K562 (cell line): ENCODE measurements around the gene E2F2. TPM values are rescaled to one million over a fixed set of nuclear protein-coding genes. Genes with fewer than 3 reads are reported as not detected.

ENCODE experiments used
- ATAC-seq: fragments of 200-7000 bp; cut with Tn5 transposase; 3 replicates; pipeline ENCODE4 v1.9.1; 2020; ENCODE audit warnings: moderate library complexity
- BruUV-seq: library from RNA; stranded (reverse); fragments of 400-500 nt; replicated peaks from 2 replicates; lab custom pipeline; 2021; lab: Mats Ljungman, UMichigan
- CTCF ChIA-PET: fragments of 300-600 bp; formaldehyde crosslinking; extraction: SDS; loops from one replicate; lab custom pipeline; 2021; ENCODE audit warnings: low intra/inter-chr PET ratio; lab: Yijun Ruan, JAX
- POLR2A ChIA-PET: fragments of 300-600, 350-650 bp; sonication (Branson Sonifier 250); formaldehyde crosslinking; extraction: SDS; loops from one replicate; lab custom pipeline; 2021; ENCODE audit warnings: antibody characterized with exemption, inconsistent platforms; lab: Yijun Ruan, JAX
- DNase-seq, 4 experiments: peaks; one replicate each; pipeline versions ENCODE4 v3.0.0 to v3.0.0-alpha.2; 2011 to 2018; ENCODE audit warnings: low spot score in 3 of 4, mixed read lengths in 3 of 4; ENCODE audit errors: extremely low read depth in 1 of 4
- FAIRE-seq: peaks from 2 replicates; lab custom pipeline; 2011; peaks lifted over from hg19 to GRCh38; lab: Jason Lieb, UNC
- H2AFZ ChIP-seq: 2 replicates; pipeline ENCODE4 v1.6.0; 2011; ENCODE audit warnings: low read depth, low read length, control low read depth, inconsistent platforms
- H3K27ac ChIP-seq: fragments of 200-600 bp; 3 replicates; pipeline ENCODE4 v1.8.0; 2011; ENCODE audit warnings: low read depth, mild to moderate bottlenecking, control low read depth, inconsistent platforms, low read length, moderate library complexity, mixed read lengths; ENCODE audit errors: extremely low read depth
- H3K27me3 ChIP-seq, 2 experiments: fragments of 300-600 bp in 1 of 2; 2 replicates in 1 of 2; 3 replicates in 1 of 2; pipeline versions ENCODE4 v1.6.0 to v1.8.0; 2011; ENCODE audit warnings: inconsistent platforms in 2 of 2, low read length in 2 of 2, mild to moderate bottlenecking in 1 of 2, mixed read lengths in 1 of 2, moderate library complexity in 1 of 2; ENCODE audit not compliant: control insufficient read depth in 2 of 2, insufficient read depth in 2 of 2
- H3K36me3 ChIP-seq: fragments of 300-600 bp; 3 replicates; pipeline ENCODE4 v1.8.0; 2011; ENCODE audit warnings: mild to moderate bottlenecking, low read length, inconsistent platforms; ENCODE audit not compliant: control insufficient read depth, insufficient read depth
- H3K4me1 ChIP-seq, 2 experiments: fragments of 200-600 bp in 1 of 2; replicated peaks in 1 of 2; 2 replicates in 1 of 2; 3 replicates in 1 of 2; pipeline versions ENCODE4 v1.5.1 to v1.8.0; 2011; ENCODE audit warnings: inconsistent platforms in 2 of 2, low read length in 2 of 2, mild to moderate bottlenecking in 1 of 2, mixed read lengths in 1 of 2, moderate library complexity in 1 of 2; ENCODE audit not compliant: control insufficient read depth in 2 of 2, insufficient read depth in 2 of 2
- H3K4me2 ChIP-seq: 2 replicates; pipeline ENCODE4 v1.6.1; 2011; ENCODE audit warnings: low read length, control low read depth, inconsistent platforms, mixed read lengths; ENCODE audit not compliant: insufficient read depth
- H3K4me3 ChIP-seq: fragments of 200-600 bp; sonication (generic), shearing (Covaris generic); 2 replicates; pipeline ENCODE4 v1.5.1; 2016; ENCODE audit warnings: control low read depth, inconsistent platforms
- H3K79me2 ChIP-seq: fragments of 200-600 bp; 3 replicates; pipeline ENCODE4 v1.8.0; 2011; ENCODE audit warnings: low read length, inconsistent platforms; ENCODE audit not compliant: control insufficient read depth, insufficient read depth
- H3K9ac ChIP-seq, 2 experiments: 2 replicates each; pipeline versions ENCODE4 v1.6.0 to v1.6.1; 2011; ENCODE audit warnings: low read depth in 2 of 2, low read length in 2 of 2, control low read depth in 1 of 2, inconsistent platforms in 1 of 2, mild to moderate bottlenecking in 1 of 2, mixed read lengths in 1 of 2; ENCODE audit not compliant: insufficient read depth in 1 of 2
- H3K9me1 ChIP-seq: one replicate; pipeline ENCODE4 v1.6.0; 2011; ENCODE audit warnings: inconsistent platforms, mild to moderate bottlenecking, low read length, moderate library complexity; ENCODE audit not compliant: control insufficient read depth, insufficient read depth
- H3K9me3 ChIP-seq: replicated peaks from 2 replicates; pipeline ENCODE4 v1.5.1; 2011; ENCODE audit warnings: low read depth, low read length, inconsistent platforms; ENCODE audit not compliant: control insufficient read depth, insufficient read depth
- H4K20me1 ChIP-seq: replicated peaks from 2 replicates; pipeline ENCODE4 v1.6.1; 2011; ENCODE audit warnings: low read length, inconsistent platforms, mixed read lengths; ENCODE audit not compliant: control insufficient read depth, insufficient read depth
- SRSF1 ChIP-seq: fragments of 200-400 bp; formaldehyde crosslinking; IDR thresholded peaks from 2 replicates; pipeline ENCODE4 v1.6.1; 2017; ENCODE audit warnings: mild to moderate bottlenecking, low read depth, low read length, moderate library complexity
- WGBS: fragments of 100-300 bp; shearing (Covaris generic); methylation state at CpG from one replicate; pipeline ENCODE4 v1.1.6; 2016; ENCODE audit warnings: low coverage, mixed read lengths; ENCODE audit not compliant: insufficient coverage; ENCODE audit errors: missing lambda C conversion rate; 5-methylcytosine and 5-hydroxymethylcytosine counted together
- in situ Hi-C: fragments of 300-500 bp; cut with MboI; formaldehyde crosslinking; loops from 4 replicates; pipeline ENCODE4 v1.15.0; 2018; ENCODE audit warnings: inconsistent platforms, mixed read lengths
- intact Hi-C: fragments of 100-400 bp; cut with micrococcal nuclease; formaldehyde crosslinking; loops from 2 replicates; pipeline ENCODE4 v1.14.2; 2022
- polyA plus RNA-seq, 8 experiments: library from polyadenylated mRNA; depleted of rRNA in 4 of 8; stranded (reverse) in 5 of 8; unstranded in 3 of 8; fragments of >200 nt; fragmentation: Nextera tagmentation in 2 of 8; fragmentation: Illumina TruSeq in 1 of 8; extraction: Ambion mirVana in 2 of 8; extraction: Trizol in 1 of 8; gene quantifications; 2 replicates each; pipeline versions ENCODE4 v1.2.1 to v1.2.3, GENCODE V29; 2011 to 2014; ENCODE audit warnings: inconsistent platforms in 1 of 8, missing spikeins in 1 of 8
- total RNA-seq, 7 experiments: library from RNA; depleted of rRNA in 6 of 7; stranded (reverse); fragments of >200 nt in 6 of 7; fragmentation: Illumina TruSeq in 2 of 7; extraction: Trizol in 2 of 7; gene quantifications; 2 replicates each; pipeline versions ENCODE4 v1.2.1 to v1.2.3, GENCODE V29; 2011 to 2021; ENCODE audit warnings: low replicate concordance in 1 of 7
- TF ChIP-seq, protein P1 (sequence below): sonication (generic); IDR thresholded peaks from 2 replicates; pipeline ENCODE4 v1.6.1; 2016

The E2F2 gene
- total and polyA plus RNA-seq, 9 of the 15 experiments (the other 6 are each of a cell fraction or from before 2014, with no cell fraction given), result 3.1 to 25.3 (median 11.4) TPM

DNA sequence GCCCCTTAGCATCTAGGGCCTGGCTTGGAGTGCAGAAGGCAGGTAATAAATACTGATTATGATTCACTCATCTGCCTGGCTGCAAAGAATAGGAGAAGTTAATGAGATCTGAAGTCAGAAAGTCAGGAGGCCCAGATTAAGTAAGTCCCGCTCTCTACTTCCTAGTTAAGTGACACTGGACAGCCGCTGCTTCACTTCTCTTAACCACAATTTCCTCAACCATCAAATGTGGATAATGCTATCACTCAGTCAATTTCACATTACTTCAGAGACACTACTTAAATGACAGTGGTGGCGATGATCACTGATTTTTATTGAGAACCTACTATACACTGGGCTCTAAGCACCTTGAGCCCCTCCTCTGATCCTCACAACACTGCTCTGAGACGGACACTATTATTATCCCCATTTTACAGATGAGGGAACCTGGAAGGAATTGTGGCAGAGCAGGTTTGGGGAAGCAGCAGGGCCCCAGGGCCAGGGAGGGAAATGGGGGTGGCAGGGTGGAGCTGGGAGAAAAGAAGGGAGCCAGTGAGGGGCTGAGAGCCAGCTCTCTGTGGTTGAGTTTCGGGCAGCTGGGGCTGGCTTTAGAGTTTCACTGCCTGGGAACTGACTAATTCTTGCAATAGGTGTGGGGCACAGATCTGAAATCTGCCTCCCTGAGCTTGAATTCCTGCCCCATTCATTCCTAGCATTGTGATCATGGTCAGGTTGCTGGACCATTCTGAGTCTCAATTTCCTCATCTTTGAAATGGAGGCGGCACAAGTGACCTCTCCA is 2.4 kb upstream of the E2F2 start:
- peaks cover 2% of the 10 kb centered on the region for H3K9me1 ChIP-seq
- no peak overlapping the region for H3K4me2 ChIP-seq
- in situ Hi-C loops, result loop anchor here (5.0 to 10.0 kb wide), 3 partner anchors 36 to 559 kb away; partner anchors contain the start of genes HTR1D and LACTBL1
- H2AFZ ChIP-seq, result peak overlapping the region; percentile 10; the same call in 1 of the 2 replicates
- peaks cover 26% of the 10 kb centered on the region for H3K79me2 ChIP-seq
- POLR2A ChIA-PET, result interaction anchor here (0.6 to 1.0 kb wide), 4 partner anchors 13 to 195 kb away, joined by 3 to 4 read pairs (median 4); no protein-coding TSS in a partner anchor
- no peaks in the 10 kb centered on the region for H3K27me3 ChIP-seq
- no peaks in the 10 kb centered on the region for H3K9me3 ChIP-seq
- peaks cover 29 to 30% of the 10 kb centered on the region in 2 experiments for H3K4me1 ChIP-seq
- peaks cover 1% of the 10 kb centered on the region; the same call in 1 of the 2 replicates for H4K20me1 ChIP-seq
- no peak for TF ChIP-seq SRSF1
- TF ChIP-seq, protein P1, sequence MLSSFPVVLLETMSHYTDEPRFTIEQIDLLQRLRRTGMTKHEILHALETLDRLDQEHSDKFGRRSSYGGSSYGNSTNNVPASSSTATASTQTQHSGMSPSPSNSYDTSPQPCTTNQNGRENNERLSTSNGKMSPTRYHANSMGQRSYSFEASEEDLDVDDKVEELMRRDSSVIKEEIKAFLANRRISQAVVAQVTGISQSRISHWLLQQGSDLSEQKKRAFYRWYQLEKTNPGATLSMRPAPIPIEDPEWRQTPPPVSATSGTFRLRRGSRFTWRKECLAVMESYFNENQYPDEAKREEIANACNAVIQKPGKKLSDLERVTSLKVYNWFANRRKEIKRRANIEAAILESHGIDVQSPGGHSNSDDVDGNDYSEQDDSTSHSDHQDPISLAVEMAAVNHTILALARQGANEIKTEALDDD, result peak; percentile 73
- TF ChIP-seq, all 486 proteins: peak for 1
- CTCF ChIA-PET, result no interaction called here
- no peak for ATAC-seq
- H3K27ac ChIP-seq, result no peak overlapping the region
- 72% methylated on average over 6 of the region's 6 CpGs for WGBS
- H3K36me3 ChIP-seq, result no peaks in the 10 kb centered on the region
- no TSS peak for BruUV-seq
- DNase-seq, result no peak
- H3K9ac ChIP-seq, result no peak overlapping the region
- intact Hi-C loops, result loop anchor here (10.0 kb wide), 4 partner anchors 109 to 559 kb away; partner anchors contain the start of genes HNRNPR, HTR1D, LACTBL1 and TCEA3
- no peak overlapping the region for H3K4me3 ChIP-seq
- FAIRE-seq, result no peak
